Fibroblast of villous mesenchyme (primary cell): ENCODE measurements around the gene RAB7B. TPM values are rescaled to one million over a fixed set of nuclear protein-coding genes. Genes with fewer than 3 reads are reported as not detected.

ENCODE experiments used
- DNase-seq: peaks from one replicate; pipeline ENCODE4 v3.0.0-alpha.2; 2010; ENCODE audit warnings: low read depth
- H3K4me3 ChIP-seq: 2 replicates; pipeline ENCODE4 v1.5.1; 2011; ENCODE audit warnings: low read depth, mild to moderate bottlenecking, low read length
- CTCF ChIP-seq: IDR thresholded peaks from 2 replicates; pipeline ENCODE4 v1.5.1; 2012; ENCODE audit warnings: low read depth, mild to moderate bottlenecking, low read length; ENCODE audit not compliant: insufficient read depth
- total RNA-seq: library from RNA; depleted of rRNA; stranded (reverse); fragments of >200 nt; gene quantifications from 2 replicates; pipeline ENCODE4 v1.2.3, GENCODE V29; 2012

Gene RAB7B
- total RNA-seq, 1 donor, result 5.2 TPM

- no peak overlapping the region for H3K4me3 ChIP-seq
- no peak for DNase-seq
- TF ChIP-seq CTCF, result no peak
Measured at GRCh38 chr1:205930195-205930577, 73.0 kb downstream of the RAB7B start.

- DNase-seq, result no peak
- TF ChIP-seq CTCF, result no peak
- no peak overlapping the region for H3K4me3 ChIP-seq
Measured at GRCh38 chr1:205929496-205930194, 73.5 kb downstream of the RAB7B start.

- DNase-seq, result no peak
- no peak for TF ChIP-seq CTCF
- no peak overlapping the region for H3K4me3 ChIP-seq
Measured at GRCh38 chr1:205928317-205928716, 74.9 kb downstream of the RAB7B start.

- no peak for TF ChIP-seq CTCF
- H3K4me3 ChIP-seq, result no peak overlapping the region
- no peak for DNase-seq
Measured at GRCh38 chr1:205927676-205928075, 75.5 kb downstream of the RAB7B start.

GRCh38 chr1:205927247-205927646 is 75.9 kb downstream of the RAB7B start:
- no peak for DNase-seq
- no peak overlapping the region for H3K4me3 ChIP-seq
- no peak for TF ChIP-seq CTCF

Other genes starting within 250 kb of the RAB7B start
- 22.2 and 43.2 TPM in 2 replicates for gene RAB29, start 227.9 kb downstream of the RAB7B start, total RNA-seq
- 13.9 and 20.7 TPM in 2 replicates for gene SLC41A1, start 190.2 kb downstream of the RAB7B start, total RNA-seq
- under 0.01 TPM in 1 of 2 replicates, not detected in the other for gene PM20D1, start 153.3 kb downstream of the RAB7B start, total RNA-seq
- gene SLC26A9, start 59.9 kb downstream of the RAB7B start, total RNA-seq, result not detected in 2 replicates
- gene CTSE, start 20.5 kb upstream of the RAB7B start, total RNA-seq, result not detected in 2 replicates
- gene RHEX, start 49.8 kb upstream of the RAB7B start, total RNA-seq, result not detected in 2 replicates
- gene AVPR1B, start 114.0 kb upstream of the RAB7B start, total RNA-seq, result not detected in 2 replicates
- 2.3 and 3.5 TPM in 2 replicates for gene FAM72A, start 199.4 kb upstream of the RAB7B start, total RNA-seq
- 43.8 and 45.3 TPM in 2 replicates for gene SRGAP2, start 200.1 kb upstream of the RAB7B start, total RNA-seq